UCSD-AML1 (cell line): ENCODE measurements around the gene ATP5F1D.

Source experiments
- DNase-seq: peaks from one replicate; lab custom pipeline; 2025; ENCODE audit not compliant: unreplicated experiment; lab: John Stamatoyannopoulos, UW

ATP5F1D gene

GRCh38 chr19:1220976-1221903 lies 20.3 kb upstream of the ATP5F1D start:
- no peak for DNase-seq

GRCh38 chr19:1221904-1222255 lies 19.7 kb upstream of the ATP5F1D start:
- no peak for DNase-seq

- no peak for DNase-seq
Measured at GRCh38 chr19:1222394-1222793, 19.2 kb upstream of the ATP5F1D start.

- peak; percentile 24 for DNase-seq
Measured at GRCh38 chr19:1223018-1223855, 18.3 kb upstream of the ATP5F1D start.

DNA sequence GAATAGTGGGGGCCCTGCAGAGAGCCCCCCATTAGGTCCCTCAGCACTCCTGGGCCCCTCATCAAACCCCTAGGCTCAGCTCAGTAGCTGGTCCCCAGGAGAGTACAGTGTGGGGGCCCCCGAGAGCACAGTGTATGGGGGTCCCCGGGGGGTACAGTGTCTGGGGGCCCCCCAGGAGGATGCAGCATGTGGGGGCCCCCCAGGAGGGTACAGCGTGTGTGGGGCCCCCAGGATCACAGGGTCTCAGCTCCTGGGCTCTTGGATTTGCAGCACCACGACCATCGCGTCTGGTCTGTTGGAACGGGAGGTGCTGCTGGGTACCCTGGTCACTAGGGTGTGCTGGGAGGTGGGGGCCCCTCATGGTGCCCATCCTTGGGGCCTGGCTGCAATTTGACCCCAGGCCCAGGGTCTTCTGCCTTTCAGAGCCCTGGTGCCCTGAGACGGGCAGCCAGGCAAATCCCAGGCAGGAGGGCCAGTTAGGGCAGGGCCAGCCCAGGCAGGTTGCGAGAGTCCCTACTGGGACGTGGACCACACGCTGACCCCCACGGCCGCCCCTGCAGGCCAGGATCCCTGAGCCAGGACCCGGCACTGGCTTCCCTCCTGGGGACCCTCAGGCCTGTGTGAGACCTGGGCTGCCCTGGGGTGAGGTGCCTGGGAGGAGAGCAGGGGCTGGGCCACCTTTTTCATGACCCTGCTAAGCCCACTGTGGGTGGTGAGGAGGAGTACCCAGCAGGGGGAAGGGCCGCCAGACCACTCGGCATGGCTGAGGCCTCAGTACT lies 17.3 kb upstream of the ATP5F1D start:
- DNase-seq, result no peak

DNA sequence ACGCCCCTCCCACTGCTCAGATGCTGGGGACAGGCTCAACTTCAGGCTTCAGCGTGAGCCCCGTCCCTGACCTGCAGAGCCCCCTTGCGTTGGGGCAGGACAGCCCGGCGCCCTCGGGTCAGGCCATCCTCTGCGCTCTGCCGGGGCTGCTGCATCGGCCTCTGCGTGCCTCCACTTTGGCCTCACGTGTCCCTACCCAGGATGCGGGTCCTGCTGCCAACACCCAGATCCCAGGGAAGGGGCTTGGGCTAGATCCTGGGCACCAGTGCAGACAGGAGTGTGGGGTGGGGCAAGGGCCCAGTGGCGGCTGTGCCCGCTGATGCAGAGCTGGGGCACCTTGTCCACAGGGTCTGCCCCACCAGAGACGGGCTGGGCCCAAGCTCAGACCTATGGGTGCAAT lies 16.7 kb upstream of the ATP5F1D start:
- DNase-seq, result no peak

- no peak for DNase-seq
Measured at GRCh38 chr19:1225440-1226226, 15.9 kb upstream of the ATP5F1D start.

GRCh38 chr19:1226227-1226518 lies 15.4 kb upstream of the ATP5F1D start:
- DNase-seq, result no peak

DNA sequence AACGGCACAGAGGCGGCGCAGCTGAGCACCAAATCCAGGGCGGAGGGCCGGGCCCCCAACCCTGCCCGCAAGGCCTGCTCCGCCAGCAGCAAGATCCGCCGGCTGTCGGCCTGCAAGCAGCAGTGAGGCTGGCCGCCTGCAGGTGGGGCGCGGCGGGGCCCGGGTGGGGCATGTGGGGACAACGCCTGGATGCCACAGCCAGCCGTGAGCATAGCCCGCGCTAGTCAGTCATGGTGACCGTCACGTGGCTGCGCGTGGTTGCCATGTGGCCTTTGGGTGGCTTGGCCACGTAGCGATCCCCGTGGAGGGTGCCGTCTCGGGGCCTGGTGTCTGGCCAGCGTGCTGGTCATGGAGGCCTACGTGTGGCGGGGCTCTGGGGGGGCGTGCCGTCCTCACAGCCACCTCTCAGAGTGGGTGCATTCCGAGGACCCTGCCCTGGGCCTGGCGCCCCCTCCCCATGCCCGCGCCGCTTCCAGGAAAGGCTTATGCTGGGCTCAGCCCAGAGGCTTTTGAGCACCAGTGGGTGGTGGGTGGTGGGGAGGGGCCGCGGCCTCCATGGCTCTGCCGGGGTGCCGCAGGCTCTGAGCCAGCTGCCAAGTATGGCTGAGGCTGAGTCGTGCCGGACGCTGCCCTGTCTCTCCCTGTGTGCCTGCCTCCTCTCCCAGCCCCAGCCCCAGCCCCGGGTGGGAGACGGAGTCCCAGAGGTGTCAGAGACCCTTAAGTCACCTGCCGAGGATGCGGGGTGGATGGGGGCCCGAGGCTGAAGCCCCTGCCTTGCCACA lies 14.8 kb upstream of the ATP5F1D start:
- DNase-seq, result no peak

DNA sequence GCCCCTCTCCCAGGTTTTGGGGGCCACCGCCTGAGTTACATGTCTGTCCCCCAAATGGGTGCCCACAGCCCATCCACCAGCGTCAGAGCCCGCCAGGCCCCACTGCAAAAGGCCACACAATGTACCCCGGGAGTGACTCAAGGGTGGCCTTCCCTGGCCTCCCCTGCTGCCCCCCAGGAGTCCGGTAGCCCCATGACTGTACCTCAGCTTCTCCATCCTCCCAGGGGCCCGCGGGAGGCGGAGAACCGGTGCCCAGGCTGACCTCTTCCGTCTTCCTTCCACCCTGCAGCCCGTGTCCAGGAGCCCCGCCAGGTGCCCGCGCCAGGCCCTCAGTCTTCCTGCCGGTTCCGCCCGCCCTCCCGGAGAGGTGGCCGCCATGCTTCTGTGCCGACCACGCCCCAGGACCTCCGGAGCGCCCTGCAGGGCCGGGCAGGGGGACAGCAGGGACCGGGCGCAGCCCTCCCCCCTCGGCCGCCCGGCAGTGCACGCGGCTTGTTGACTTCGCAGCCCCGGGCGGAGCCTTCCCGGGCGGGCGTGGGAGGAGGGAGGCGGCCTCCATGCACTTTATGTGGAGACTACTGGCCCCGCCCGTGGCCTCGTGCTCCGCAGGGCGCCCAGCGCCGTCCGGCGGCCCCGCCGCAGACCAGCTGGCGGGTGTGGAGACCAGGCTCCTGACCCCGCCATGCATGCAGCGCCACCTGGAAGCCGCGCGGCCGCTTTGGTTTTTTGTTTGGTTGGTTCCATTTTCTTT lies 14.1 kb upstream of the ATP5F1D start:
- DNase-seq, result no peak

DNA sequence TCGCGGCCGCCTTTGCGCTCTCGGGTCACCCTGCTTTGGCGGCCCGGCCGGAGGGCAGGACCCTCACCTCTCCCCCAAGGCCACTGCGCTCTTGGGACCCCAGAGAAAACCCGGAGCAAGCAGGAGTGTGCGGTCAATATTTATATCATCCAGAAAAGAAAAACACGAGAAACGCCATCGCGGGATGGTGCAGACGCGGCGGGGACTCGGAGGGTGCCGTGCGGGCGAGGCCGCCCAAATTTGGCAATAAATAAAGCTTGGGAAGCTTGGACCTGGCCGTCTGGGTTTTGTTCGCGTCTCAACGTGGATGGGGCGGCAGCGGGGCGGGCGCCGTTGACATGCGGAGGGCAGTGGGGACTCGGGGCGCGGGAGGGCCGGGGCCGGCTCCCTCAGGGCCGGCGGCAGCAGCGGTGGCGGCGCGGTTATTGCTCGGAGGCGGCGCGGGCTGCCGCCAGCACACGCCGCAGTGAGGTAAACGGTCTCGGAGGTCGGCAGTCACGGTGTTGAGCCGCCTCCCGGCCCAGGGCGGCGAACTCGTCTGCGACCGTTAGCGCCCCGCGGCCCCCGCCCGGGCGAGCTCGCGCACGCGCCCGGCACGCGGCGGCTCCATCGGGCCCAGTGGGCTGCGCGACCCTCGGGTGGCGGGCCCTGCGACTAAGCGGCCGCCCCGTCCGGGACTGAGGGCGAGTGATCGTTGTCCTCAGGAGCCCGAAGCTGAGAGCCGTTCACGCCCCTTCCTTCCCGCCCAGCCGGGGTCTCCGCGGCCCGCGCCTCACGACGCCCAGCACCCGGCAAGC lies 13.2 kb upstream of the ATP5F1D start:
- DNase-seq, result no peak

DNA sequence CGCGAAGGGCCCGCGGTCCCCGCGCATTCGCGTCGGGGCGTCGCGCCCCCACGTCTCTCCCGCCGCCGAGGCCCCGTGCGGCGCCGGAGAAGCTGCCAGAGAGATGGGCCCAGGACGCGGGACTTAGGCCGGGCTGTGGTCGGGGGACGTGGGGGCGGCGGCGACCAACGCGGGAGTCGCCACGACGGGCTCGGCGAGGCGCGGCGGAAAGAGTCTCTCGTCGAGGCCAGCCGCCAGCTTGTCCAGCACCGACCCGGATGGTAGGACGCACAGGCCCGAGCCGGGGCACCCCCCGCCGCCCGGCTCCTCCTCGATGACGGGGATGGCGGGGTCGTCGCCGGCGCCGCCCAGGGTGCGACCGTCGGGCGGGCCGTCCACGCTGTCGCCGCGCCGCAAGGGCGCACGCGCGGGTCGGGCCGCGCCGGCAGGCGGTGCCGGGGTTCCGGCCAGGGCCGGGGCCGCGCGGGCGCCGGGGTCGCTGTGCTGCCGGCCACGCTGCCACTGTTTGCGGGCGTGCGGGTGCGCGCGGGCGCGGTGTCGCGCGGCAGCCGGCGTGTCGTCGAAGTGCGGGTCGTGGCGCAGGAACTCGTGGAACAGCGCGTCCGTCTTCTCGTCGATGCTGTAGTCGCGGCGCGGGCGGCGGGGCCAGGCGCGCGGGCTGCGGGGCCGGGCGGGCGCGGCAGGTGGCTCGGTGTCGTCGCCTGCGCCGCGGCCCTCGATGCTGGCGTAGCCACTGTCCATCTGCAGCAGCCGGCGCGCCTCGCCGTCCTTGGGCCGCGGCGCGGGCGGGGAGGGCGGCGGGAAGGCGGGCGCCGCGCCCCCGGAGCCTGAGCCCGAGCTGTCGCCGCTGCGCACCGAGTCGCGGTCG lies 12.3 kb upstream of the ATP5F1D start:
- DNase-seq, result no peak

DNA sequence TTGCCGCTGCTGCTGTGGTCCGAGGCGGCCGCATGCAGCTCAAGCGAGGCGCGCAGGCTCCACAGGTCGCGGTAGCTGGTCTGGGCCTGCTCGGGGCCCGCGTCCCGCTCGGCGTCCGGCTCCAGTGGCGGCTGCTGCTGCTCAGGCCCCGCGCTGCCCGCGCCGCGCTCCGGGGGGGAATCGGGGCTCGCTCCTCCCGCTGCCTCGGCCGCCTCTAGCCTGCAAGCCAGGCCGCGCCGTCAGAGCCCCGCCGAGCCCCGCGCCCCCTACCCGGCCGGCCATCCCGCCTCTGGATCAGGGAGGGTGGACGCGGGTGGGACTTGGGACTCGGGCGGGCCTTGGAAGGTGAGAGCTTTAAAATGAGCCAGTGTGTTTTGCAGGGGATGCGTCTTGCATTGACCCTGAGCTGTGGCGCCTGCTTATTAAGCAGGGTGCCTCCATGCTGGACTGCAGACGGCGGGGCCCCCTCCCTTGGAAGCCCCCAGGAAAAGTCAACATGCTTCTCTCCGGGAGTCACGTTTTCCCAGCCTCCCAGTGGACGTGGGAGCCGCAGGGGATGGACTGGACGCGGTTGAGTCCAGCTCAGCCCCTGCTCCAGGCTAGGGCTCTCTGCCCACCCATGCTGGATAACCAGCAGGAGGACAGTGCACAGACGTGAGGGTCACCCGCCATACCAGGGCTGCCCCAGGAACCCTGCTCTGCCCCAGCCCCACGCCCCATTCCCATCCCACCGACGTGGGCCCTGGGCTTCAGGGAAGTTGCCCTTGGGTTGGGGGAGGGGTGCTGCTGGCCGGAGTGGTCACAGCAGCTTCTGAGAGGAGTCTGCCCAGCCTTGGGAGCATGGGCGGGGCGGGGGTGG lies 11.4 kb upstream of the ATP5F1D start:
- DNase-seq, result no peak

DNA sequence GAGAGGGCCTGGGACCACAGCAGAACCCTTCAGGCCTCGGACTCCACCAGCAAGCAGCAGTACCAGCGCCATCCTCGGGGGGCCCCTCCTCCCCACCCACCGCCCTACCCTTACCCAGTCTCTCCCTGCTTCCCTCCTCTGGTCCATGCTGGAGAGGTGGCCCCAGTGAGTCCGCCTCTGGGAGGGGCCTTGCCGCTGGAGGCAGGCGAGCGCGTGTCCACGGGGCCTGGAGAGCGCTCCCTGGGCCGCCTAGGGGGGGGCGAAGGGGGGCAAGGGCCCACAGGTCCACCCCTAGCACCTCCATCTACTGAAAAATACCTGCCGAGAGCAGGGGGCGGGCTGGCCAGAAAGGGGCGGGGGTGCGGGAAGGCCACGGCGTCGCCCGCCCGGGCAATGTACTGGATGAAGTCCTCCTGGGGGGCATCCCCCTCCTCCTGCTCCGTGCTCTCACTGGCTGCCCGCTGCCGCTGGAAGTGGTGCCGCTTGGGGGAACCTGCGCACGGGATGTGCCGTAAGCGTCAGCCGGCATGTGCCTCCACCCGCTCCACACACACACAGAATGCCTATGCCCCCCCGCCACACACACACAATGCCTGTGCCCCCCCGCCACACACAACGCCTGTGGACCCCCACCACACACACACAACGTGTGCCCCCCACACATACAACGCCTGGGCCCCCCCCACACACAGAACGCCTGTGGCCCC lies 10.6 kb upstream of the ATP5F1D start:
- DNase-seq, result no peak

GRCh38 chr19:1231729-1232637 lies 9.6 kb upstream of the ATP5F1D start:
- peak; percentile 20 for DNase-seq
